DND-41 (cell line): ENCODE data around the gene TMCC1.

ENCODE experiments used
- CTCF ChIP-seq: IDR thresholded peaks from 2 replicates; pipeline ENCODE4 v1.5.1; 2012; ENCODE audit warnings: borderline replicate concordance, low read length, moderate library complexity, mild to moderate bottlenecking; ENCODE audit not compliant: poor library complexity, severe bottlenecking; ENCODE audit errors: extremely low read depth
- EZH2 ChIP-seq: IDR thresholded peaks from 3 replicates; pipeline ENCODE4 v1.6.1; 2012; ENCODE audit warnings: borderline replicate concordance, low read depth, mild to moderate bottlenecking, moderate library complexity, low read length, inconsistent platforms; ENCODE audit not compliant: severe bottlenecking

GRCh38 chr3:129722527-129722926 lies 171.0 kb downstream of the TMCC1 start:
- no peak for TF ChIP-seq CTCF
- no peak for TF ChIP-seq EZH2
